Stimulated activated CD8-positive, alpha-beta memory T cell treated with anti-CD3 and anti-CD28 coated beads, Interleukin-12 subunit alpha, Interleukin-12 subunit beta, amount 100 ng/mL, for 4 hours (primary cell): ENCODE data around the gene KIF13A.
"Not testable (repeated sequence)": the region's sequence is repeated elsewhere in the genome, so short reads cannot be mapped to it uniquely, and the experiment has no call there.

ENCODE experiments used
- DNase-seq: peaks from one replicate; pipeline ENCODE4 v3.0.0-alpha.2; 2020; ENCODE audit warnings: low read depth

KIF13A gene

DNA sequence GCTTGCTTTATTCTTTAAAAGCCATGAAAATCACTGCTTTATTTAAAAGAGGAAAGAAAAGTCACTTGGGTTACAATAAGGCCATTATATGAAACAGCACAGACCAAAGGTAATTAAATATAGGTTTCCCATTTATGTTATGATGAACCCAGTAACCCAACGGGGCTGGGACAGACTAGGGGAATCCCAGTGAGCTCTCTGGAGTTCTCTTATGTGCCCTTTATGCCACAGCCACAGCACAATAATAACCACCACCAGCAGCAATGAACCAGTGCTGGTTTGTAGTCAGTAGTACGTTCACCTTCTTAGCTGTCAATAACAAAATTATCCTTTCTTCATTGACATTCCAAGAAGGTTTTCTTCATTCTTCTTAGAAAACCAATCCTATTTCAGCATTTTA lies 87.4 kb downstream of the KIF13A start:
- DNase-seq, result no peak

- no peak for DNase-seq
These were observed 87.9 kb downstream of the KIF13A start for GRCh38 chr6:17899491-17899890.

DNA sequence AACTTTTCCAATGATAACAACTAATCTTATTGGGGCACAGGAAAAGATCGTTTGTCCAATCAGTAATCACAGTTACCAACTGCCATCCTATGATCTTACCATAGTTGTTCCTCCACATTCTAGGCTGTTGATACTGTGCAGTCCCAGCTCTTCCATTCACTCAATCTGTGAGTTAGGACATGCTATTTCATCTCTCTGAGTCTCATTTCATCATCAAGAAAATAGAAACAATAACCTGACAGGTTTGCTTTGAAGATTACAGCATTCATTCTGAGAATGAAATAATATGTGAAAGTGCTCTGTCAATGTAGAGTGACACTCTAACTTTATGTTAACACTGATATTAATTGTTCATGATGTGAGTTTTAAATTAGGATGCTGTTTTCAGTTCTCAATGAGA lies 89.8 kb downstream of the KIF13A start:
- no peak for DNase-seq

DNA sequence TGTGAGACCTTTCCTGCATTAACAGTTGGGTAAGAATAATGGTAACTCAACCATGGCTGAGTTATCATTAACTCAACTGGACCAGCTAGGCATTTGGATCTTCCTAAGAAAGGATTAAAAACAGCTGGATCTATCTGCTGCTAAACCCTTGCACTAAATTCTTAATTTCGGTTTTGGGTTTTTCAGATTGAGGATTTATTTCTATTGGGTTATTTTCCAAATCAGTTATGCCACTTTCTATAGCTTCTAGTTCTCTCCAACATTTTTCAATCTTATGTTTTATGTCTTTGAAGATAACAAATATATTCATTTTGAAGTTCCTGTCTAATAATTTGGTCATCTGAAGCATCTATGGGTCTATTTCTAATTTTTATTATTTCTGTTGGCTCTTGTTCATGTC lies 92.5 kb downstream of the KIF13A start:
- no peak for DNase-seq

DNA sequence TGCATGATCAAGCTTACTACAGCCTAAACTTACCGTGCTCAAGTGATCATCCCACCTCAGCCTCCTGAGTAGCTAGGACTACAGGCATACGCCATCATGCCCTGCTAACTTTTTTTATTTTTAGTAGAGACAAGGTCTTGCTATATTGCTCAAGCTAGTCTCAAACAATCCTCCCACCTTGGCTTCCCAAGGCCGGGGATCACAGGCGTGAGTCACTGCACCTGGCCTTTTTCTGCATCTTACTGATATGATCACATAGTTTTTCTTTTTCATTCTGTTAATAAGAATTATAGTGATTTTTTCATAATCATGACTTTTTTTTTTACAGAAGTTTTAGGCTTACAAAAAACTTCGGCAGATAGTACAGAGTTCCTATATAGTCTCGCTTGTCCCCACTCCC lies 93.2 kb downstream of the KIF13A start:
- no peak for DNase-seq

DNA sequence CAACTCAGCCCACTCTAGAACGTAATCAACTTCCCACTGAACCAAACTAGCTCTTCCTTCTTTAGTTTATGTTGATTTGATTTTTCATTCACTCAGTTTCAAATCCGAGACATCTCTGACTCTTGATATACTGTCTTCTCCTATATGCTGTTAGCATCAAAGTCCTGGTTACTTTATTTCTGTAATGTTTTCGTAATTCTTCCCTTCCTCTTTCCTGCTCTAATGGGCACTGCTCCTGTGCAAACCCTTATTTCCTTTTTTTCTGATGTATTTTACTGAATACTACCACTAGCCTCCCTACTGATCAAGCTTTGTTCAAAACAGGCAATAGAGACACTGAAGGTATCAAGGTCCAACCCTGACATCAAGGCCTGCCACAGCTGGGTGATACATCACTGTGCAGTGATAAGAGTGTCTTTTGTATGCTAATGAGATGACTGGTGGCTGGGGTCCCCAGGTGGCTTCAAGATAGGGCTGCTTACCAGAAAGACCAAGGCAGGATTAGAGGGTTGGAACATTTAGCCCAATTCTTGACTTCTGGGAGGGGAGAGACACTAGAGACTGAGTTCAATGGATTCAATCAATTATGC lies 95.2 kb downstream of the KIF13A start:
- DNase-seq, result no peak

DNA sequence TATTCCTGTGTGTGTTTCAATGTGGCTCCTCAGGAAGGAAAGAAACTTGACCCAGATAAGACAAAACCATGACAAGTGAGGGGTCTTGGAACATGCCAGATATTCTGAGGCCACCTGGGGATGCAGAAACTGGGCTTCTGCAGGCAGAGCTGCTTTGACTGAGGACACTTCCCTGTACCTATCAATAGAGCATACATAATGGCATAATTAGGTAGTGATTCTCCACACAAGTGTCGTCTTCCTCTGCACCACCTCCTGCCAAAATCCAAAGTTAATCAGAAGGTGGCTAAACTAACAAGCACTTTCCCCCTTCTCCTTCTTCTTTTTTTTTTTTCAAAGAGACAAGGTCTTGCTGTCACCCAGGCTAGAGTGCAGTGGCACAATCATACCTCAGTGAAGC lies 97.1 kb downstream of the KIF13A start:
- DNase-seq, result no peak

- DNase-seq, result not testable (repeated sequence)
These were observed 97.7 kb downstream of the KIF13A start for GRCh38 chr6:17889777-17890176.

GRCh38 chr6:17886891-17887290 lies 100.5 kb downstream of the KIF13A start:
- DNase-seq, result no peak

GRCh38 chr6:17885889-17886576 lies 101.4 kb downstream of the KIF13A start:
- DNase-seq, result no peak

DNA sequence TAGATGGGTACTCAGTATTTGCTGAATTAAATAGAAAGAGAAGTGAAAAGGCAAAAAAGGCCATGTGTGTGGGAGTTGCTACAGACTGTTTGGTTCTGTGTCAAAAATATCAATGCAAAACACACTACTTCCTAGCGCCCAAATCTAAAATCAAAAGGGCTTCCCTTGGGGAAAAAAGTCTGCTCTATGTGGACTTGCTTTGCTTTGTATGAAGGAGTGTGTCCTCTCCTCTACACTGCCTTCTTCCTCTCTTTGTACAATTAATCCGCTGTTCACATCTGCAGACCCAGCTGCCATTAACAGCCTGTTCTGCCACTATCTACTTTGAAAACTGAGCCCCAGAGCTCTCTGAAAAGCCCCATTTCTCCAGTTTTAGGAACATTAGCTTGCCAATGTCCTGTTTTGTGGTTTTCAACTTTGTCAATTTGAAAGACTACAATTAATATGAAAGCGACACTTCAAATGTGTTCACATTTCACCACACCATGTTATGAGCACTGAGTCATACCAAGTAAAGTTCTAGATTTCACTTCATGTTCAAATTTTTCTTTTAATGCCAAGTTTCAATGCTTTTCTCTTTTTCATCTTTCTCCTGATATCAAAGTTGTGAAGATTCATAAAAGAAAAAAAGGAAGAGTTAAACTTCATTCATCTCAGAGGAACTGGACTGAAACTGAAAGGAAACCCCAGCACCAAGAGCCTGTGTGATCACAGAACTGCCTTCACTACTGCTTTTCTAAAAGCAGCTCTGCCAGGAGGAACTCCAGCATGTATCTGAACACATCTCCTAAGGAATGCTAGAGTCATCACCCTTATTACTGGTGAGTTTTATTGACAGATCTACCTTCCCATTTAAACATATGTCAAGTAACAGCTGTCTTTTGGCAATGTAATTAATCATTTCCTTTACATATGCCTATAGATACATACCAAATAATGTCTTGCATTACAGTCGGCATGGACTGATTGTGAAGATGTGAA lies 102.6 kb downstream of the KIF13A start:
- no peak for DNase-seq

GRCh38 chr6:17883665-17884497 lies 103.6 kb downstream of the KIF13A start:
- no peak for DNase-seq

GRCh38 chr6:17881085-17881858 lies 106.2 kb downstream of the KIF13A start:
- no peak for DNase-seq

DNA sequence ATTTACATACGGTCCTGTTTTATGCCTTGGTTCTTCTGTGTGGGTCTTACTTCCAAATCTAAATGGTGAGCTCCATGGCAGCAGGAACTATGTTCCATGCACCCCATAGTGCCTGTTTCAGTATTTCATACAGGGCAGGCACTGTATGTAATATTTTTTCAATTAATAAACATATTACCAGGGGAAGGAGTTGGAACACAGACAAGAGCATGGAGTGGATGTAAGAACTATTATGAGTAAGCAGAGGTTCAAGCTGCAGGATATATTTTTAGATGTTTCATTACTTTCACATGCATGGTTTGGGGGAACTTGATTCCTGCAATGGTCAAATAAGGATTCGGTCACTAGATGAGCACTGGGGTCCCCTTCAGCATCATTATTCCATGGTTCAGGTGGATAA lies 108.3 kb downstream of the KIF13A start:
- no peak for DNase-seq

- no peak for DNase-seq
These were observed 108.7 kb downstream of the KIF13A start for GRCh38 chr6:17878734-17879133.

- DNase-seq, result no peak
These were observed 109.5 kb downstream of the KIF13A start for GRCh38 chr6:17877895-17878440.

DNA sequence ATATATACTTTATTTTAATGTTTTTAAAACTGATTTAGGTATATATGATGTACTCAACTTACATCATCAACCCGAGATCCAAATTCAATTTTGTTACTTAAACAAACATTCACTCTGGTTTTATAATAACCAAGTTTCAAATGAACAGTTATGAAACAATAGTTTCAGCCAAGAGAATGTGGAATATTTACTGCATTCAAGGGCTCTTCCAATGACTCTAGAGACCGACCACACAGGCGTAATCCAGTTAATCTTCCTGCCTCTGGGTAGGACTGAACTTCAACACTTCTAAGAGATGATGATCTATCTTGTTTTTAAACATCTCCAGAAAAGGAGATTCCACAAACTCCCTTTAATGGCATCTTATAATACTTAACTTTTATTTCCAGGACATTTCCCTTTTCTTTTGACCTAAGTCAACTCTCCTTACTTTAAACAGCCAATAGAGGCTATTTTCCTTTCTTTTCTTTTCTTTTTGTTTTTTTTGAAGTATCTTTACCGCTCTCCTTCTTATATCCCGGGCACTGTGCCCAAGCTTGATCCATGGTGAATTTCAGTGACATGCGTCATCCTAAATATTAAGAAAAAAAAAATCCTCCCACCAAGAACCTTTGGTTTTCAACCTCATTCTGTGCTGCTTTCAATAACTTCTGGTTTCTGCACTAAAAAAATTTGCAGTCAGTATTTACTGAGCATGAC lies 110.1 kb downstream of the KIF13A start:
- no peak for DNase-seq

DNA sequence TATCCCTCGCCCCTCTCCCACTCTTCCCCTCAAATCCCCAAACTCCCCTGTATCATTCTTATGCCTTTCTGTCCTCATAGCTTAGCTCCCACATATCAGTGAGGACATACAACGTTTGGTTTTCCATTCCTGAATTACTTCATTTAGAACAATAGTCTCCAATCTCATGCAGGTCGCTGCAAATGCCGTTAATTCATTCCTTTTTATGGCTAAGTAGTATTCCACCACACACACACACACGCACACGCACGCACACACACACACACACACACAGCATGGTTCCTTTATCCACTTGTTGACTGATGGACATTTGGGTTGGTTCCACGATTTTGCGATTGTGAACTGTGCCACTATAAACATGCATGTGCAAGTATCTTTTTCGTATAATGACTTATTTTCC lies 112.7 kb downstream of the KIF13A start:
- DNase-seq, result no peak

DNA sequence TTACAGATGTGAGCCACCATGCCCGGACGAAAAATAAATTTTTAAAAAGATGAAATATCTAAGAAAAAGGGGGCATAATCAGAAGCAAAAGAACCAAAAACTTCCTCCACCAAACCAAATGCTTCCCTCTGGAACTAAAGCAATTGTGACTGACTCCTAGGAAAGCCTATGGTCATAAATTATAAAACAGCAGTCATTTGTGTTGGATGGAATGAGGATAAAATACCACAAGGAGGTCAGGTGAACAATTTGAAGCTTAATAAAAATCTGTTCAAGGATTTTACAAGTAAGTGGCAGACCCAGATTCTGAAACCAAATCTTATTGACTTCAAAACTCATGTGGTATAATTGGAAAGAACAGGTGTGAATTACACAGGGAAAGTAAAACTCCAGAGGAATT lies 114.5 kb downstream of the KIF13A start:
- DNase-seq, result no peak

DNA sequence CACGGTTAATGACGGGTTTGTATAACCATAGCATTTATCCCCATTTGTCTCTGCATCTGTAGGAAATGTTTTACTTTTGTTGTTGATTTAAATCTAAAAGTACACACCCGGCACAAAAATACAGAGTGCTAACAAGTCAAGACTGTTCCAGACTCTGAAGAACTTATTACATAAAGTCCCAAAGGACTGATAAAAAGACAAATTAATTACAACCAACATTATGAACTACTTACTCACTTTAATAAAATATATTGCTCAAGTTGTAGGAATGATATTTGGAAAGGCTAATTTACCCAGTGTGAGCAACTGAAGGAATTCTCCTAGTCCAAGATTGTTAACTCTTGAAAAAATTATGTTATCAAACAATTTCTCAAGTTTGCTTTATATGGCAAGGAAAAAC lies 115.6 kb downstream of the KIF13A start:
- DNase-seq, result no peak

- no peak for DNase-seq
These were observed 116.3 kb downstream of the KIF13A start for GRCh38 chr6:17871189-17871519.
